ENCODE data around the gene SRD5A3.

The SRD5A3 gene

GRCh38 chr4:55345980-55346850 is at the start of gene SRD5A3:
SRD5A3 (plus strand) TSS chr4:55346242; CDS start chr4:55346337, 95 bp downstream.
- Histone ChIP-seq H3K27ac (ENCODE audit: low read depth, low read length) (peak within 1 kb of the TSS; percentile 47), H3K27me3 (ENCODE audit: control insufficient read depth, low read length) (no peaks in the 10 kb centered on the region), H3K9me3 (ENCODE audit: control insufficient read depth, insufficient read depth, low read length) (no peaks in the 10 kb centered on the region), H3K4me1 (ENCODE audit: control insufficient read depth, low read length) (peaks cover 20% of the 10 kb centered on the region), H3K79me2 (ENCODE audit: control insufficient read depth, low read length) (no peaks in the 10 kb centered on the region), H3K4me2 (ENCODE audit: low read length) (peak within 1 kb of the TSS; percentile 78), H3K4me3 (ENCODE audit: low read length) (peak within 1 kb of the TSS; percentile 91), H3F3A (ENCODE audit: control insufficient read depth, insufficient read depth) (peaks cover 7% of the 10 kb centered on the region), H4K20me1 (ENCODE audit: control insufficient read depth, insufficient read depth, low read depth, low read length) (no peaks in the 10 kb centered on the region), H3K36me3 (ENCODE audit: control insufficient read depth, low read length) (no peaks in the 10 kb centered on the region), H3K9me2 (replicated peaks; ENCODE audit: control insufficient read depth, low read length) (no peaks in the 10 kb centered on the region)
- TF ChIP-seq CTCF (IDR thresholded peaks at IDR 0.05; ENCODE audit: low read depth, low read length, poor library complexity, severe bottlenecking), result peak; percentile 93
- TF ChIP-seq EZH2phosphoT487 (IDR thresholded peaks at IDR 0.05; ENCODE audit: borderline replicate concordance, low read length), result no peak

GRCh38 chr4:55297346-55297745 is 48.7 kb upstream of the SRD5A3 start:
- H3K9me3 ChIP-seq (ENCODE audit: control insufficient read depth, insufficient read depth, low read length), result no peaks in the 10 kb centered on the region
- TF ChIP-seq EZH2phosphoT487 (IDR thresholded peaks at IDR 0.05; ENCODE audit: borderline replicate concordance, low read length) (no peak), CTCF (IDR thresholded peaks at IDR 0.05; ENCODE audit: low read depth, low read length, poor library complexity, severe bottlenecking) (no peak)
- no peaks in the 10 kb centered on the region for H4K20me1 ChIP-seq (ENCODE audit: control insufficient read depth, insufficient read depth, low read depth, low read length)
- no peak overlapping the region for H3K4me3 ChIP-seq (ENCODE audit: low read length)
- H3K36me3 ChIP-seq (ENCODE audit: control insufficient read depth, low read length), result no peaks in the 10 kb centered on the region
- no peak overlapping the region for H3K4me2 ChIP-seq (ENCODE audit: low read length)
- H3K9me2 ChIP-seq (replicated peaks; ENCODE audit: control insufficient read depth, low read length), result no peaks in the 10 kb centered on the region
- no peaks in the 10 kb centered on the region for H3K79me2 ChIP-seq (ENCODE audit: control insufficient read depth, low read length)
- no peaks in the 10 kb centered on the region for H3F3A ChIP-seq (ENCODE audit: control insufficient read depth, insufficient read depth)
- H3K27ac ChIP-seq (ENCODE audit: low read depth, low read length), result no peak overlapping the region
- H3K4me1 ChIP-seq (ENCODE audit: control insufficient read depth, low read length), result no peaks in the 10 kb centered on the region
- no peaks in the 10 kb centered on the region for H3K27me3 ChIP-seq (ENCODE audit: control insufficient read depth, low read length)

GRCh38 chr4:55303760-55304165 is 42.3 kb upstream of the SRD5A3 start:
- Histone ChIP-seq H3K27ac (ENCODE audit: low read depth, low read length) (no peak overlapping the region), H3K4me2 (ENCODE audit: low read length) (no peak overlapping the region)
- TF ChIP-seq CTCF (IDR thresholded peaks at IDR 0.05; ENCODE audit: low read depth, low read length, poor library complexity, severe bottlenecking) (no peak), EZH2phosphoT487 (IDR thresholded peaks at IDR 0.05; ENCODE audit: borderline replicate concordance, low read length) (no peak)

More at GRCh38 chr4:55303760-55304165, 42.3 kb upstream of the SRD5A3 start:
- no peaks in the 10 kb centered on the region for H3K9me2 ChIP-seq (replicated peaks; ENCODE audit: control insufficient read depth, low read length)
- no peaks in the 10 kb centered on the region for H3F3A ChIP-seq (ENCODE audit: control insufficient read depth, insufficient read depth)
- H4K20me1 ChIP-seq (ENCODE audit: control insufficient read depth, insufficient read depth, low read depth, low read length), result no peaks in the 10 kb centered on the region
- no peaks in the 10 kb centered on the region for H3K4me1 ChIP-seq (ENCODE audit: control insufficient read depth, low read length)
- H3K4me3 ChIP-seq (ENCODE audit: low read length), result no peak overlapping the region
- no peaks in the 10 kb centered on the region for H3K79me2 ChIP-seq (ENCODE audit: control insufficient read depth, low read length)
- H3K9me3 ChIP-seq (ENCODE audit: control insufficient read depth, insufficient read depth, low read length), result no peaks in the 10 kb centered on the region
- H3K36me3 ChIP-seq (ENCODE audit: control insufficient read depth, low read length), result no peaks in the 10 kb centered on the region
- no peaks in the 10 kb centered on the region for H3K27me3 ChIP-seq (ENCODE audit: control insufficient read depth, low read length)

Data from DOHH2 (cell line).